Stimulated activated CD8-positive, alpha-beta memory T cell treated with anti-CD3 and anti-CD28 coated beads, Interleukin-4, amount 100 ng/mL, for 24 hours (primary cell): Measurements from ENCODE around the gene TDRD9.

Source experiments
- DNase-seq: peaks from one replicate; pipeline ENCODE4 v3.0.0-alpha.2; 2020; ENCODE audit warnings: low read depth

TDRD9 gene

DNA sequence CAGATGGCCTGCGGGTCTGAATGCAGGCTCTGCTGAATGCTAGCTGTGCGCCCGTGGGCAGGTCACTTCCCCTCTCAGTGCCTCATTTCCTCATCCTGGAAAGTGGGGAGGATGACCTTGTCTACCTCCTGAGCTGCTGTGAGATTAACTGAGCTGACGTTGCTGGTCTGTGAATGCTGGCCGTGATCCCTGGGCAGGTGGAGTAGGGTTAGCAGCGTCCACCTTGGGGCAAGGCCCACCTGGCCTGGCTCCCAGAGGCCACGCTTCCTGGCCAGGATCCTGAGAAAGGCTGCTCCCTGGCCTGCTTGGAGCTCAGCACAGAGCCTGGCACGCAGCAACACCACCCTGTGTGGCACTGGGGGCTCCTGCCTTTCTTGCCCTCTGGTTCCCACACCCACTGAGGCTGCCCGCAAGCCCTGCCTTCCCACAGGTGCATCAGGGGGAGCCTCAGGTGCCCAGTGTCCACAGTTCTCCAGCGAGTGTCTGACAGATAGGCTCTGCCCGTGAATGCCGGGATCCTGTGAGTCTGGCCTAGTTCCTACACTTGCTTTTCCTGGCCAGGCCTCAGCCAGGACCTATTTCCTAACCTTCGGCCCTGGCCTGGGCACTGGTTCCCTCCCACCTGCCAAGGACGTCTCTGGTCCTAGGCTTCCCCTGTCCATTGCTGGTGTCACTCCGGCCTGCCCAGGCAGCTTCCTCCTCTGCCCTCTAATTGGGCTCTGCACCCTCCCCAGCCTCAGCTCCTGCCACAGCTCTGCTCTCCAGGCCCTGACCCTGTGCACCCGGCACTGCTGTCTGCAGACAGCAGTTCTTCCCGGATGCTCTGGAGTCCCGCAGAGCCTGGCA, 37.2 kb upstream of the TDRD9 start:
- DNase-seq = no peak

DNA sequence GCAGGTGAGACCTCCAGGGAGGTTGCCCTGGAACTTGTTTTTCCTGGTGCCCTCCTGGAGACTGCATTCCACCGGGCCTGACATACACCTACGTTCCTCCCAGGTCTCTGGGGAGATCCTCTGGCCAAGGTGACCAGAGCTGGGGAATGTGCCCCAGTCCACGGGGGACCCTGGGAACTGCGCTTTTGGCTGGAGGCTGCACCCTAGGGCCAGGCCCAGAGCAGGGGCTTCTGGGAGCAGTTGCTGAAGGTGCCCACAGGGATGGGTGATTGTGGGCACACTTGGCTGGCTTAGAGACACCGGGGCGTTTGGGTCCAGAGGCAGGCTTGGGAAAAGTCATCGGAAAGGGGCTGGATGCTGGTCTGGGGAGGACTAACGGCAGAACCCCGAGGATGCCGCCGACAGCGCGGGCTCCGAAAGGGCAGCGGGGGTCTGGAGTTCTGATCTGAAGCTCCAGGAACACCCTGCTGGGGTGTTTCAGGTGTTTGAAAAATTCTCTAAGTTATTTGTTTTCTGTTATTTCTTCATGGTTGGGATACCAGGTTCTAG, 36.5 kb upstream of the TDRD9 start:
- DNase-seq = no peak

DNA sequence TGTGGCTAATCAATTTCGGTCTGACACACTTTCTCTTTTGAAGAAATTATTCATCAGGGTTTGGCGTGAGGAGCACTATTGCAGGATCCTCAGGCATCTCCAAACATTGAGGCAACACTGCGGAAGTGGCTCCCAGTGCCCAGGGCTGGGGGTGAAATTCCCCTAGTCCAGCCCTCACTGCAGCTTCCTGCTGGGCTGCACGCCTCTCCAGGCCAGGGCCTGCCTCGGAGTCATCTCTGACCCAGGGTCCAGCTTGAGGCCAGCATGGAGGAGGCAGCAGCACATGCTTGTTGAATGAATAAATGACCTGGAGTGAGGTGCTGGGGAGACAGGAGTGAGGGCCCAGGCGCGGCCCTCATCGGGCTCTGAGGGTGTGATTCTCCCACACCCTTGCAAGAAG, 36.0 kb upstream of the TDRD9 start:
- no peak for DNase-seq

DNA sequence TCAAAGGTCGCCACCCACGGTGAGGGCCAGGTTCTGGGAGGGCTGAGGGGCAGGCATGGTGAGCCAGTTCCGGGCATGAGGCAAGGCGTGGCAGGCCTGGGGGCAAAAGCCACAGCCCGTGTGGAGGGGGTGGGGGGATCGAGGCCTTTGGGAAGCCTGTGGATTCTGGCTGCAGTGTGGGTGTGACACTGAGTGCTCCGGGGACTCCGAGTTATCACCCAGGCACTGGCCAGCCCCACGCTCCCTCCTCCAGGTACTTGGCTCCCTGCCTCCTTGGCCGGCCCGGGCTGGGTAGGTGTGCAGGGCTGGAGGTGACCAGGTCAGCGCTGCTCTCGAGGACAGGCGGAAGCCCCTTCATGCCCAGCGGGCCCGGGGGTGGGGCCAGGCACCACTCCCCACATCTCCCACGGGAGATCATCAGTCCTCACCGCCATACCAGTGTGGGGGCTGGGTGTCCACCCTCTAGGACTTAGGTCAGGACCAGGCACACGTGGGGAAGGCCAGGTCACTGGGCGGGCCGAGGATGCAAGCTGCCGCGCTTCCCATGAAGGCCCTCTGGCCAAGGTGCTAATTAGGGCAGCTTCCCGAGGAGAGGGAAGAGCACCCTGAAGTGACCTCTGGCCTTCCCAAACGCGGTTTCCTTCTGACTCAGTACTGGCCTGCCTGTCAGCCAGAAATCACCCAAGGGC, 34.1 kb upstream of the TDRD9 start:
- DNase-seq = no peak

DNA sequence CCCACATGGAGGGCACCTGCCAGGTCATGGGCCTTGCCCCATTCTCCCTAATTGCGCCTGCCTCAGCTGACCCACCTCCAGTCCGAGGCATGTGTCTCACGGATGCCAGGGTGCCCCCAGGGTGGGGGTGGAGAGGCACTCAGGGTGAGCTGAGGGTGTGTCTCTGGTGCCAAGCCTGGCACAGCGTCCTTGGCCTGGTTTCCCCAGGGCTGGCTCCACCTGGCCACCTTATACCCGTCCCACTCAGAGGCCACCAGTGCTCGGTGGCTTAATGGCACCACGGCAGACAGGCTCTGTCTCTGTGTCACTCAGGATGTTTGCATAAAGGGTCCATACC, 33.6 kb upstream of the TDRD9 start:
- no peak for DNase-seq

DNA sequence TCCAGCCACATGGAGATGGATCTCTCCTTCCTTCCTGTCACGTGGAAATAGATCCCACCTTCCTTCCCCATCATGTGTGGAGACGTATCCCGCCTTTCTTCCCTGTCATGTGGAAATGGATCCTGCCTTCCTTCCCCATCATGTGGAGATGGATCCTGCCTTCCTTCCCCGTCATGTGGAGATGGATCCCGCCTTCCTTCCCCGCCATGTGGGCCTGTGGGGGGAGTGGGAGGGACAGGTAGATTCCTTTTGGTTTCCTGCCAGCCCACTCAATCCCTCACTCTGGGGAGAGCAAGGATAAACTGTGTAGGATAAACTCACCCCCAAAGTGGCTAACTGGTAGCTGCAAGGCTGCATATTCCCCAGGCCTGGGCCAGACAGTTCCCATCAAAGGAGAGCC, 31.7 kb upstream of the TDRD9 start:
- DNase-seq = no peak

DNA sequence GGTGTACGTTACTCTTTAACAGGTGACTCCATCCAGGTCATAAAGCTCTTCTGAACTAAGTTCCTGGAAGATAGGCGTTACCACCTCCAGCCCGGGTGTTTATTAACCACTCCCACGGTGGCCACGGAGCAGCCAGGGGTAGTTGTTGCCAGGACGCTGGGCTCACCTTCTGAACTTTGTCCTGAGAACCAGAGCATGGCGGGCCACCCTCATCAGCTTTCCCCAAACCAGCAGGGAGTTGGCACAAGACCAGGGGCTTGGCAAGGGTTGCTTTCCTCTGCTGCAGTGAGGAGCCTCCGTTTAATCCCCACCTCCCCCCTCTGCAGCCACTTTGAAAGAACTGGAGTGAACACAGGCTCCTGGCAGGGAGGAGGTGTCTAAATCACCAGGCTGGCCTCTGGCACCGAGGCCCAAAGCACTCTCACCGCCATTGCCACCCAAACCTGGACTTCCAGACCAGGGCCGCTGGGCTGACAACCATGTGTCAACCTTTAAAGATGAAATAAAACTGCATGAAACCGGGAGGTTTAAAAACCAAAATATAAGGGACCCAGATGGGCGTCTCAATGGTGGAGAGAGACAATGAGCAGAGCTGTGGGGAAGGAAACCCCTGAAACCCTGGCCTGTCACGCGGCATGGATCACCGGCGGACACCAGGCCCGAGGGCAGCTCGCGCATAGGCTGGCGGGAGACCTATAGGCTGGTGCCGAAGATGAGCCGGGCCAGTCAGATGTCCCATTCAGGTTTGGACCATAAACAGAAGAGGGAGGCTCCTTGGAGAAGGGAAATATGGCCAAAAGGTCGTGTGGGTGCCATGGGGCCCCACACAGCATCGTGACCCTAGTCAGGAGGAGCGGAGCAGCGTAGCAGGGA, 30.9 kb upstream of the TDRD9 start:
- no peak for DNase-seq

DNA sequence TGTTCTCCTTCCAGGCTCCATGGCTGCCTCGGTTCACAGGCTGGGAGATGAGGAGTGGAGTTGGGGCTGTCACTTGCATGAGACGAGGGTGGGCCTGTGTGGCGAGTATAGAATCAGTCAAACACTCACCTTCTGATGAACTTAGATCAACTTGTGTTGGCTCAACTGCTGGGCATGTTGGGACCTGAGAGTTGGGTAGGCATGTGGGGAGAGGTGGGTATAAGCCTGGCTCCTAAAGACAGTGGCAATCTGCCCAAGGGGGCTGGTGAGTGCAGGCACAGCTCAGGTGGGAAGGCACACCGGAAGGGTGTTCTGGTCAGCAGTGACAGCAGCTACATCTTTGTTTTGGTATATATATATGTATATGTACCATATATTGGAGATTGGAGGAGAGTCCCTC, 30.1 kb upstream of the TDRD9 start:
- DNase-seq = no peak

DNA sequence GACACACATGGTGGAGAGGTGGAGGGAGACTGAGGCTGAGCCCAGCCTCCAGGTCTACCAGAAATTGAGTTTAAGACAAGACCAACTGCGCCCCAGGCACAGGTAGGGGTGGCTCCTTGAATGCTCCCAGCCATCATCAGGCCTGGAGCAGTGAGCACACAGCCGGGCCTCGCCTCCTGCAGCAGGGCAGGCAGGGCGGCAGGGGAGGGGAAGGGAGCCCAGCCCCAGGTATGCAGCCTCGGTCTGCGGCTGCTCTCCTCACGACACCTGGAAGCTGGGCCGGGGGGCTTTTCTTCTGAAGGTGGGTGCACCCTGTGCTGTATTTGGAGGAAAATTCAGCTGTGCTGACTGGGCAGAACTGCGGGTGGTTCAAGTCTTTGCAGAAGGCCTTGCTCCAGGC, 29.5 kb upstream of the TDRD9 start:
- DNase-seq = no peak

DNA sequence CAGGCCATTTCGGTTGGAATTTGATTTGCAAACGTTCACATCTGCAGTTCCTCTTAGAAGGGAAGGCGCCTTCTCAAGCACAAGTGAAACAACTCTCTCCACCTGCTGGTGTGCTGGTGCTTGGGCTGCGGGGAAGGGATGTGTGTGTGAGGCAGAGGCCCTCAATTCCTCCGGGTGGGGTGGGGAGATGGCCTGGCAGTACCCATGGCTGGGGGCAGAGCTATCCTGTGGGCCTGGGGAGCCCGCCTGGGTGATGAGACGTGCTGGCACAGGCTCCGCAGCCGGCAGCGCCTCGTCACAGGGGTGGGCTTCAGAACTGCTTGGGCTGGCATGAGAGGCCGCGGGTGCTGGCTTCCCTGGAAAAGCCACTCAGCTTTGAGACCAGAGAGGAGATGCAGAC, 28.9 kb upstream of the TDRD9 start:
- DNase-seq = no peak

DNA sequence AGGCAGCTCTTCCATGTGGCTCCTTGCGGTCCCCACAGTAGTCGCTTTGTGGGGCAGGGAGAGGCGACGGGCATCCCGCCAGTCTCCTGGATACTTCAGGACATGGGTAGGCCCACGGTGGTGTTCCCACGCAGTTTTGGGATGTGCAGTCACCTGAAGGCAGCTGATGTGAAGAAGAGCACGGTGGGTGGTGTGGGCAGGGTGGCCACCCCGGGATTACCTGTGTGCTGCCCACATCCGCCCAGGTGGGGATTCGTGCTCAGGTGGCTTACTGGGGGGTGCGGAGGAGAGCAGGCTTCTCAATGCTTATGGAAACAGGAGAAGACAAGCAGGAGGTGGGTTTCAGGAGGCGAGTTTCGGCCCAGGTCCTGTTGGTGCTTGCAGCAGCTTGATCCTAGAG, 28.4 kb upstream of the TDRD9 start:
- DNase-seq = no peak

DNA sequence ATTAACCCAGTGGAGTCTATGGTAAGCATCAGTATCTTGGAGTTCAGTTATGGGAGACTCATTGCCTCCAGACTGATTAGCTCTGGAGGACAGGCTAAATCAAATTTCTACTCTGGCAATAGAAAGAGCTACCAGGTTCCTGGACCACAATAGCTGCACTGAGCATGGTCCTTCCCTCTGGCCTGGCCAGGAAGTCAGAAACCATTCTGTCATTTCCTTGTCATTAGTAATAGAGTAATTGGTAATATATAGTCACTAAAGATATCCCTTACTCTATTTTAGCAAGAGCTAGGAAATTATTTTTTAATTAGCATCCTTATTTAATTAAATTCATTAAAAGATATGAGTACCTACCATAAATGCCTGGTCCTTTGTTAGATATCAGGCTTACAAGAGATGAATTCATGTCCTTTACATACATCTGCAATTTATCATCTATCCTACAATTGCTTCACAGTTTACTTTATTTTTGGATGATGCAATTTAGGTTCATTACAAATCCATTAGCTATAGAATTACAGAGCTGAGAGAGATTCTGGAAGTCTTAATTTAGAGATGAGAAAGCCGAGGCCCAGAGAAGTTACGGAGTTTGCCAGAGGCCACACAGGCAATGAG, 23.7 kb upstream of the TDRD9 start:
- no peak for DNase-seq

DNA sequence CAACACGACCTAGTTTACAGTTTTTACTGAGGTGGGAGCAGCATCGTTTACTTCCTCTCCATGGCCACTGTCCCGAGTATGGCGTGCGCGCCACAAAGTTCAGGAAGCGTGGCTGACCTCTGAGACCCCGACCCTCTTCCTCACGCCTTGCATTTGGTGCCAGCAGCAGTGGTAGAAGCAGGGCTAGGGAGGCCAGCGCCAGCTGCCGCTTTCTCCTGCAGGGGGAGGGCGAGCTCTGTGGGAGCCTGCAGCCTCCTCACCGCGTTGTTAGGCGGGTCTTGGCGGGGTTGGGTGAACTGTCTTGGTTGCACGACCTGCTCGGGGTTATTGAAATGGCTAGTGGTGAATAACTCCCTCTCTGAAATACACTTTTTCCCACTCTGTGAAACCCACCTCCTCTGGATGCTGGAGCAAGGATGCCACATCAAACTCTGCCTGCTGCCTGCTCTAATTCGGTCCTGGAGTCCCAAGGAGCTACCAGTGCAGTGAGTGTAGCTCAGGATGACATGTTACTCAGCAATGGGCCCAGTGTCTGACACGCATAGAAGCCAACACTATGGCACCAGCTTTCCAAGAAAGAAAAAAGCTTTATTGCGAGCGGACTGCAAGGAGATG, 22.3 kb upstream of the TDRD9 start:
- DNase-seq = no peak

DNA sequence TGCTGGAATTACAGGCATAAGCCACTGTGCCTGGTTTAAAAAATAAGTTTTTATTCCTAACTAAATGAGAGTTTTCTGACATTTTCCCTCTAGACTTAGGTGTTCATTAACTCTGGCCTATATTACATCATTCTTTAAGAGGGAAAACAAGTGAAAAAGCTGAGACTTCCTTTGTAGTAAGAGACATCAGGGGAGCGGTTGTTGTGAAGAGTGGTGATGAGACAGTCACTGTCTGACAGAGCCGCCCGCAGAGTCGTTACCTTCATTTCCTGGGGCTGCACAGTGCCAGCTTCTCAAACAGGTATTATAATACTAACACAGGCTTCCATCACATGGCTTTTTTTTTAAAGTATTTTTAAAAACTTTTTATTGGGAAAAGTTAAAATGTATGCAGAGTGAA, 19.7 kb upstream of the TDRD9 start:
- no peak for DNase-seq

DNA sequence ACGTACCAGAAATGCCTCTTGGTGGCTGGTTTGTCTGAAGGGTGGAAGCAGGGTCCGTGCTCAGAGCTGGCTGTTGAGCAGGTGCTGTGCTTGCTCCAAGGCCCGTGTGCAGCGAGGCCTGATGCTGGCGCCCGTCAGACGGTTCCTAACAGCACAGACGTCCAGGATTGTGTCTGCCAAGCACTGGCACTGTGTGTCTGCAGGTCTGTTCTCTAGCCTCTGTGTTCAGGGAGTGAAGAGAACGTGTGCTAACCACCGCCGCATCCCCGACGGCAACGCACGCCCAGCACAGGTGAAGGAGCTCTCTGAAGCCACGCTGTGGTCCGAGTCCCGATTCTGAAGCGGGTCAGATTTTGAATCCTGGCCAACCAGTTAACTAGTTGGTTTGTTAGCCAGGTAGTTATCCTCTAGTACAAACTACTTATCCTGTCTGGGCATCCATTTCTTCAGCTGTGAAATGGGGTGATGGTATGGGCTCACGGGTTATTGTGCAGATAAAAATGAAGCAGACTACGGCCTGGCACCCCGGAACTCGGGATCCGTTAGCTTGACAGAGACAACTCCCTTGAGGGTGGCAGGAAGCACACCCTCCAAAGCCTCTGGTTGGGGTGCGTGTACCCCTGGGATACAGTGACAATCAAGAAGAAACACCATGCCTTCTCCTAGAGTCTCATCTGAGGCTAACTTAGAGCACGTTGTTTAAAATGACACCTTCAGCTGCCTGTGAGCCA, 18.6 kb upstream of the TDRD9 start:
- DNase-seq = no peak

DNA sequence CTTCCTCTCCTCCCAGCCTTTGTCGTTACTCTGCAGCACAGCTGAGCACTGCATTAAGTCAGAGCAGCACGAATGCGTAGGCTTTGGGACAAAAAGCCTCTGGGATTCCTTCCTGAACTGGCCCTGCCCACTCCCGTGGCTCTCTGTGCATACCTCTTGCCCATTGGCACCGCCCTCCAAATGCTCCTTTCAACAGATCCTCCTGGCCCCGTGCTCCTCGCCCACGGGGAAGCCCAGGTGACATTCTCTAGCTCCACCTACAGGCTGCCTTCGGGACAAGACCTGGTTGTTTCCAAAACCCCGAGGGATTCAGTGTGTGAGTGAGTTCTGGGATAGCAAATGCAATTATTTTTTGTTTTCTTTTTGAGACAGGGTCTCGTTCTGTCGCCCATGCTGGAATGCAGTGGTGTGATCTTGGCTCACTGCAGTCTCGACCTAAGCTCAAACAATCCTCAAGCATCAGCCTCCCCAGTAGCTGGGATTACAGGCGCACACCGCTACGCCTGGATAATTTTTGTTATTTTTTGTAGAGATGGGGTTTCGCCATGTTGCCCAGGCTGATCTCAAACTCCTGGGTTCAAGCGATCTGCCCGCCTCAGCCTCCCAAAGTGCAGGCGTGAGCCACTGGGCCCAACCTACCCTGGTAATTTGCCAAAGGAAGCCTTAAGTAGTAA, 17.9 kb upstream of the TDRD9 start:
- peak; percentile 58 for DNase-seq

DNA sequence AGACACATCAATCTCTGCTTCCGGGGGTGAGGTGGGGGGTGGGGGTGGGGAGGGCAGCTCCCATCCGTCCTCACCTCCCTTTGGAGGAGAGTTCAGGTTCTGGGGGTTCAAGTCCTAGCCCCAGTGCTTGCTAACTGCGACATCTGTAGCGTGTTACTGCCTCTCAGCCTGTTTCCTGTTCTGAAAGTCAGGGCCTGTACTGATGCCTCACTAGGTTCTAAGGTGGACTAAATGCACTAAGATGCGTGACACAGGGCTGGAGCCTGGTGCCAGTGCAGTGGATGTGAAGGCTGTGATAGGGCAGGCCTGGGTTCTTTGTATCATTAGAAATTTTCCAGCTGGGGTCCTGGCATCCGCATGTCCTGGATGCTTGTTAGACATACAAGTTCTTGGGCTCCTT, 17.3 kb upstream of the TDRD9 start:
- DNase-seq = no peak

DNA sequence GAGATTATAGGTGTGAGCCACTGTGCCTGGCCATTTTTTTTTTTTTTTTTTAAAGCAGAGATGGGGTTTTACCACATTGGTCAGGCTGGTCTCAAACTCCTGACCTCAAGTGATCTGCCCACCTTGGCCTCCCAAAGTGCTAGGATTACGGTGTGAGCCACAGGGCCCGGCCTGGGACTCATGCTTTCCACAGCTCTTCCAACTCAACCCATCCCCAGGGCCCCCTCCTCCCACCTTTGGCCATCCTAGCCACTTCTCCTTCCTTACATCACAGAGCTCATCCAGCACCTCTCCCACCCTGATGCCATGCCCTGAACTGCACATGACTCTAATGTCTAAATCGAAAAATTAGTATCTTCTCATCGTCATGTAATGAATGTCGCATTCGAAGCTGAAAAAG, 12.6 kb upstream of the TDRD9 start:
- no peak for DNase-seq

DNA sequence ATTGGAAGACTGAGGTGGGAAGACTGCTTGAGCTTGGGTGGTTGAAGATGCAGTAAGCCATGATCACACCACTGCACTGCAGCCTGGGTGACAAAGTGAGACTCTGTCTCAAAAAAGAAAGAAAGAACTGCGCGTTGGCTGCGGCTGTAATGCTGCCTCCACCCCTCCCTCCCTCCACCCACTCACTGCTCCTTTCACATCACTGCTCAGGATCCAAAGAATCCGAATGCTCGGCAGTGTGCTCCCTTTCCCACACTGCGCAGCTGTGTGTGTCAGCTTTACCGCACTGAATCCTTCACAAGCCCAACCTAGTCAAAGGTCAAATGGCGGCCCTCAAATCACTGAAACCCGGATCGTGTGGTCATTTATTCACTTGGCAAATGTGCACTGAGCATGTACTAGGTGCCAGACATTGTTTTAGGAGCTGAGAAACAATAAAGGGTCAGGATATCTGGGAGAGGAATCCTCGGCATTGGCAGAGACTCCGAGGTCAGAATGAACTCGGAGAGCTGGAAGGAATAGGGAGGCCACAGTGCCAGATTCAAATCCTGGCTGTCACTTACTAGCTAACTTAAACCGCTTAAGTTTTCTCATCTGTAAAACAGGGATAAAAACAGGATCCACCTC, 11.5 kb upstream of the TDRD9 start:
- DNase-seq = no peak
